Left hindlimb (tissue), 1 donor: ENCODE results near the gene CBLB.
"Not testable (repeated sequence)": the region's sequence is repeated elsewhere in the genome, so short reads cannot be mapped to it uniquely, and the experiment has no call there.

ENCODE experiments used
- DNase-seq: peaks from one replicate; pipeline ENCODE4 v3.0.0-alpha.2; 2018

CBLB gene

DNA sequence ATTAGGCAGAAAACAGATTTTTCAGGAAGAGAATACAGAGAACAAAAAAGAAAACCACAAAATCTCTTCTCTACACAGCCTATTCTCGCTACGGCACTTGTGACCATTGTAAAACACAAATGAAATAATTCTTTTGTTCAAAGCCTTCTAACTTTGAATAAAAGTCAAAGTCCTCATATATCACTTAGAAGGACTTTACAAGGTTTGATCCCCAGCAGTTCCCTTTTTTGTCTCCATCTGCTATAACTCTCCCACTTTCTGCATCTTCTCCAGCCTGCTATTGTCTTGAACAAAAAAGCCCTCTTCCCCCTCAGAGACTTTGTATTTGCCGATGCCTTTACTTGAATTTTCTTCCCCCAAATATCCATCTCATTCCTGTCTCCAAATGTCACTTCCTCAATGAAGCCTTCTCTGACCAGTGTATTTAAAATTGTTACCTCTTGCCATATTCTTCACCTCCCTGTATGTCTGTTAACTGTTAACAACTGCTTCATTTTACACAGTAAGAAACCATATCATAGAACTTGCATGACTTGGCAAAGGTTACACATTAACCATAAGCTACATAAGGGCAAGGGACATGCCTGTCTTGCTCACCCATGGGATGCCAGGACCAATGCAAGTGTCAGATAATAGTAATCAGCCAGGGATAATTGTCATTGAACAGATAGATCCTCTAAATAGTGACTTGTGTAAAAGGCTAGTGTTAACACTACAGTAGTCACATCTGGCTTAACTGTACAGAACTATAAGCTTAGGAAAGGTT, 122.4 kb downstream of the CBLB start:
- no peak for DNase-seq

DNA sequence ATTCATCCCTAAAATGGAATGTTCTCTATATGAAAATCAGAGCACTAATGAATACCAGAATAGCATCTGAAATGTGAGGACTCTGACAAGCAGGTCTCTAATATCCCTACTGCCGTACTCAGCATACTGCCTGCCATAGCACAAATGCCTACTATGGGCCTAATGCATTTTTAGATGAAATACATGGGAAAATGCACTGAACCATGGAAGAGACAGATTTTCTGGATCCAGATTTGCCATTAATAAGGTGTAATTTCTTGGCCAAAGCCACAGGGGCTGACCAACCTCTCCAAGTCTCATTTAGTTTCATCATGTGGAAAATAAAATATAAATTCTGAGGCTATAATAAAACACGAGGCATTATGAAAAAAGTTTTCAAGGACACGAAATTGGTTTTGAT, 123.8 kb downstream of the CBLB start:
- no peak for DNase-seq

DNA sequence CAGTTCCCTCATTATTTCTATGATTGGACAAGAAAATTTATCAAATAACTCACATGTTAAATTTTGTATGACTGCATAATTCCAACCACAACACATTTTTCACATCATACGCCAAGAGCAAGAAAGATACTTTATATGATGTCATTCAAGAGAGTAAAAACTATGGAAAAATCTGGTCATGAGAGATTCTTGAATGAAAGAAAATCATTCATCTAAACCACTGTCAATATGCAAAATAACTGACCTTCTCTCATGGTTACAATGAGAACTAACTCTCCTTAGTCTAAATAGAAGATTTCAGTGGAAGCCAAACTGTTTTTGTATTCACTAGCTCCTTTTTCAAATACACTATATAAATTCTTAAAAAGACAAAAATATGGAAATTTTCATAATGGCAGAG, 124.6 kb downstream of the CBLB start:
- no peak for DNase-seq

GRCh38 chr3:105733356-105733755, 135.5 kb downstream of the CBLB start:
- DNase-seq = no peak

GRCh38 chr3:105731686-105732085, 137.1 kb downstream of the CBLB start:
- no peak for DNase-seq

DNA sequence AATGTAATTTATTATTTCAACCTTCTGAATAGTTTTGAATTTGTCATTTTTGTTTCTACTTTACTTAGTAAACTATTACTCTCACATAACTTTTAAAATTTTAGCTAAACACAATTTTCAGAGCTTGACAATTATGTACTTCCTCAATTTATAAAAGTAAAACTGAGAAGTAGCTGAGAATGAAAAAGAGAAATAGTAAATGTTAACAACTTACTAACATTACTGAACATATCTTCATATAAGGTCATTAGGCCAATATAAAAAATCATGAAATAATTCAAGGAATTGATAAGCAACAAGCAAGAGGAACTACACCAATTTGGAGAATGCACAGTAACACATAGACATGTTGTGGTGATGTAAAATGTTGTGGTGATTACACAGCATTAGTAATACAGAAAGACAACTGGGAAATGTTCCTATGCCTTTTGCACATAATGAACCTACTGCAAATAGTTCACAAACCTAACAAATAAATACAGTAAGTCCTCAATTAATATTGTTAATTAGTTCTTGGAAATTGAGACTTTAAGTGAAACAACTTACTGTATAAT, 137.9 kb downstream of the CBLB start:
- DNase-seq = no peak

DNA sequence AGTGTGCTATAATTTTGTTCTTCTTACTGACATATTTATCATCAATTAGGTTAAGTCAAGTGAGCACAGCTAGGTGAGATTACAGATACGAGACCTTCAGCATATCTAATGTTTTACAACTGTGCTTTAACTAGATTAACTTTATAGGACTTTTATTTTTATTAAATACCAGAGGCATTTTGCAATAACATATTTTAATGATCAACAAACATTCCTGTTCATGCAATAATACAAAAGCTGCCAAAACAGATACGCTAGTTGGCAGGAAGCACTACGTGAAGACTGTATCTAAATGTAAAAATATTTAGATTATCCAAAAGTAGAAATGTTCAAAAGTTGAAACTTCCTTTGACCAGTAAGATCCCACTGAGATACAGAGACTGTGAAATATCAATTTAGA, 139.1 kb downstream of the CBLB start:
- DNase-seq = no peak

- no peak for DNase-seq
Measured at GRCh38 chr3:105728771-105729312, 140.0 kb downstream of the CBLB start.

- DNase-seq = not testable (repeated sequence)
Measured at GRCh38 chr3:105727036-105727435, 141.8 kb downstream of the CBLB start.

- no peak for DNase-seq
Measured at GRCh38 chr3:105722943-105723556, 145.8 kb downstream of the CBLB start.

- no peak for DNase-seq
Measured at GRCh38 chr3:105719791-105720190, 149.0 kb downstream of the CBLB start.

DNA sequence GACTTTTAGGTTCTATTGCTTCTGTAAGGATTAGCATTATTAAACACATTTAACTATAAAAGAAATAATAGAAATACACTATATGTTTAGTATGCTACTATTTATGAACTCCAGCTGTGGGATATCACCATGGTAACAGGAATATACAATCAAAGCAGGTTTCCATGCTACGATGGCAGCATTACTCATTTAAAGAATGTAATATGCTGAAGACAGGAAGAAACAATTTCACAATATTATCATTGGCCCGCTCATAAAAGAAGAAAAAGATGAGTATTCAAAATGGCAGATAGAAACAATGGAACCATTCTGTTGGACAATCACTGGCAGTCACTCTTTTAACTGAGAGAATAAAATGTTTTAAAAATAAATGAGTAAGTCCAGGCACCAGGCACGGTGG, 153.4 kb downstream of the CBLB start:
- DNase-seq = no peak

DNA sequence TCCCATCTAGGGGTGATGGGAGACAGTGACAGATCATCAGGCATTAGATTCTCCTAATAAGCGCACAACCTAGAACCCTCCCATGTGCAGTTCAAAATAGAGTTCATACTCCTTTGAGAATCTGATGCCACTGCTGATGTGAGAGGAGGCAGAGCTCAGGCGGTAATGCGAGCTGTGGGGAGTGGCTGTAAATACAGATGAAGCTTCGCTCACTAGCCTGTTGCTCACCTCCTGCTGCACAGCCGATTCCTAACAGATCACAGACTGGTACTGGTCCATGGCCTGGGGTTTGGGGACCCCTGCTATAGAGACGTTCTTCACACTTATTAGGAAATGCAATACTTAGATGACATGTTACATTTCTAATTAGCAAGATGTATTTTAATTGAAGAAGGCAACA, 154.4 kb downstream of the CBLB start:
- DNase-seq = no peak

GRCh38 chr3:105708980-105709379, 159.8 kb downstream of the CBLB start:
- DNase-seq = no peak

DNA sequence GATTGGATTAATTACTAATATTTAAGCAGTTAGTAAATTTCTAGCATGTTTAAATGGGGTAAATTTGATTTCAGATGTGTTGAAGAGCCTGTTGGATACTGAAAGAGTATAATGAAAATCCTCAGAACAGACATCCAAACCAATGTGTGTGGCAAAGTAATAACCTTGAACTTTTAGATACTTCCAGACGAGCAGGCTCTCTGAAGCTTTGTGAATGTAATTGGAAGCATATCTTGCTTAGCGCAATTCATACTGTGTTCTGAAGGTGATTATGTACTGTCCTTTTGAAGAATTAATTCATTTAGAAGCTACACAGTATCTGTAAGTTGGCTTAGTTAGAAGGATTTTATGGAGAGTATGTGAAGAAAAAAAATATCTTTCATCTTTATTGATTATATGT, 161.8 kb downstream of the CBLB start:
- no peak for DNase-seq

DNA sequence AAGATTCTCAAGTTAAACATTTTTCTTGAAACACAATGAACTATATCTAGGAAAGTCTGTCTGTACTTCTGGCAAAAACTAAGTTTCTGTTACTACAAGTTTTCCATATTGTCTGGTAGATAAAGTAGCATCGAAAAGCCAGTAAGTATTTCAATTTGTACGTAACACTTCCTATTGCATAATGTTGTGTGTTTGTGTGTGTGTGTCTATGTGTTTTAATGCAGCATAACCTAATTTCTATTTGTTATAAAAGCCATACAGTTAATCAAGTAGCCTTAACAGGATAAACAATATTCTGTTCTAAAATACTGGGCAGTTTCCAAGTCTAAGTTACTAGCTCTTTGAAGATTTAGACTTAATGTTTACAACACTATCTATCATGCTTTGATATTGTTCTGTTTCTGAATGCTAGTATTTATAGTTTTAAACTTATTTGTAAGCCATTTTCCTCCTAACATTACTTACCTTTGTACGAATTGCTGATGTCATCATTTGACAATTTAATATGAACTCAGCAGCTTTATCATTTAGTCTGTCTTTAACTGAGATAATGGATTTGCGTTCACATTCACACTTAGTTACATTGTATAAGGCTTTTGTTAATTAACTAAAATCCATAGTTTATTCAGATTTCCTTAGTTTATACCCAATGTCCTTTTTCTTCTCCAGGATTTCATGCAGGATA, 163.9 kb downstream of the CBLB start:
- no peak for DNase-seq

GRCh38 chr3:105700575-105700974, 168.2 kb downstream of the CBLB start:
- no peak for DNase-seq

DNA sequence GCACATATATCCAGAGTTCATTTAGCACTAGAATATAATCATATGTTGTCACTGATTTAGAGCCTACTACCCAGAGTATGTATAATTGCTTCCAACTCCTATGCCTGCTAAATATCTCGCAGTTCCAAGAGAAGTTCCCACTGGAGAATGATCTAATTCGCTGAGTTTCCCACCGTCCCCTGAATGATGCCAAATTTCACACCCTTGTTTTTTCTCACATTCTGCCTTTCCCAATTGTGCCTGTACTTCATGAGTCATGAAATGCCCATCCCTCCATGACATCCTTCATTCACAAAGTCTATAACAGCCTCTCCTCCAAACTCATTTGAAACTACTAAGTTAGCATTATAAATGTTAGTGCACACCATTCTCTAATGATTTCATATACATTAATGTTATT, 177.2 kb downstream of the CBLB start:
- DNase-seq = peak; percentile 30

DNA sequence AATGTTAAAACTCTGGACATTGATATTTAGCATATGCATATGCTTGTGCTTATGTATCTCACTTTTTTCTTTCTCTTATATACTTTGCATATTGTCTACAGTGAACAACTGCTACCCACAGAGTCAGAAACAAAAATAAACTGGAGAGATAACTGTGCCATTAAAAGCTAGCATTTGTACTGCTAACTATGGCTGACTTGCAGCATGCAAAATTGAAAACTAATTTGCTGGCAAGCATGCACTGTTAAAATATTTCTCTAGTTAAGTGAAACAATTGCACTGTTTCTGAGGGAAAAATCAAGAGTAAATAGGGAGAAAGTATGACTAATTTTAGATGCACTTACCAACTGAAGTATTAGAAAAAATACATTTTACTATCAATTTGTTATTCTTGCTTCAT, 177.8 kb downstream of the CBLB start:
- no peak for DNase-seq

GRCh38 chr3:105688821-105689220, 180.0 kb downstream of the CBLB start:
- DNase-seq = no peak

- DNase-seq = no peak
Measured at GRCh38 chr3:105686278-105686897, 182.4 kb downstream of the CBLB start.

DNA sequence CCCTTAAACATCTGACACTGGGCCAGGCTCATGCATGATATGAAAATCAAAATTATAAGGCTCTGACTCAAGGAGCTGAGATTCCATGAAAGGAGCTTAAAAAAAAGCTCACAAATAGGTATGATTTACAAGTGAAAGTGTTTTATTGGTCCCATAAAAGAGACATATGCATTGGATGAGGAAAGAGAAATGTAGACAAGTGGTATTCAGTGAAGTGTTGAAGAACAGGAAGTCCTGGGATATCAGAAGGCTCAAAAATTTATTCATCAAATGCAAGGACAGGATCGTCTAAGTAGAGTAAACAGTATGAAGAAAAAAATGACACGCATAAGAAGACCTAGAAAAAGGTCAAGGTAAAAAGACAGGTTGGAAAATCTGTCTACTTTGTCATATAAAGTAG, 188.9 kb downstream of the CBLB start:
- DNase-seq = no peak

GRCh38 chr3:105678017-105678416, 190.8 kb downstream of the CBLB start:
- no peak for DNase-seq
